ENCODE results near the gene KRTAP12-3.
"Not testable (repeated sequence)": the region's sequence is repeated elsewhere in the genome, so short reads cannot be mapped to it uniquely, and the experiment has no call there.

KRTAP12-3 gene

GRCh38 chr21:44657635-44658540 lies at the start of gene KRTAP12-3:
KRTAP12-3 (plus strand) TSS chr21:44657932; CDS start chr21:44657980, 48 bp downstream.
- DNase-seq = no peak

- no peak for DNase-seq
Measured at GRCh38 chr21:44609193-44609592, 48.5 kb upstream of the KRTAP12-3 start.

GRCh38 chr21:44610157-44610843 lies 47.4 kb upstream of the KRTAP12-3 start:
- DNase-seq = not testable (repeated sequence)

- no peak for DNase-seq
Measured at GRCh38 chr21:44611551-44611950, 46.2 kb upstream of the KRTAP12-3 start.

- no peak for DNase-seq
Measured at GRCh38 chr21:44612029-44612486, 45.7 kb upstream of the KRTAP12-3 start, which contains the start of gene KRTAP10-8. KRTAP10-8 (plus strand) TSS chr21:44612079; CDS start chr21:44612101, 22 bp downstream.

- no peak for DNase-seq
Measured at GRCh38 chr21:44612669-44613229, 45.0 kb upstream of the KRTAP12-3 start.

- no peak for DNase-seq
Measured at GRCh38 chr21:44613386-44614155, 44.2 kb upstream of the KRTAP12-3 start.

GRCh38 chr21:44614161-44614631 lies 43.5 kb upstream of the KRTAP12-3 start:
- DNase-seq = no peak

GRCh38 chr21:44614961-44615391 lies 42.8 kb upstream of the KRTAP12-3 start:
- DNase-seq = no peak

- DNase-seq = no peak
Measured at GRCh38 chr21:44615466-44615865, 42.3 kb upstream of the KRTAP12-3 start.

- no peak for DNase-seq
Measured at GRCh38 chr21:44615911-44616590, 41.7 kb upstream of the KRTAP12-3 start.

- no peak for DNase-seq
Measured at GRCh38 chr21:44616591-44616926, 41.2 kb upstream of the KRTAP12-3 start.

- DNase-seq = no peak
Measured at GRCh38 chr21:44617071-44617501, 40.6 kb upstream of the KRTAP12-3 start.

GRCh38 chr21:44618504-44618903 lies 39.2 kb upstream of the KRTAP12-3 start:
- DNase-seq = no peak

- no peak for DNase-seq
Measured at GRCh38 chr21:44618909-44619308, 38.8 kb upstream of the KRTAP12-3 start.

- DNase-seq = no peak
Measured at GRCh38 chr21:44619886-44620285, 37.8 kb upstream of the KRTAP12-3 start.

GRCh38 chr21:44623575-44623974 lies 34.2 kb upstream of the KRTAP12-3 start:
- DNase-seq = no peak

- no peak for DNase-seq
Measured at GRCh38 chr21:44625756-44626155, 32.0 kb upstream of the KRTAP12-3 start.

- no peak for DNase-seq
Measured at GRCh38 chr21:44626262-44626661, 31.5 kb upstream of the KRTAP12-3 start.

- DNase-seq = no peak
Measured at GRCh38 chr21:44626673-44627143, 31.0 kb upstream of the KRTAP12-3 start, which contains the start of gene KRTAP10-9. KRTAP10-9 (plus strand) TSS chr21:44627093; CDS start chr21:44627172, 79 bp downstream.

- DNase-seq = not testable (repeated sequence)
Measured at GRCh38 chr21:44627181-44627822, 30.4 kb upstream of the KRTAP12-3 start.
